Small intestine (tissue), 7 donors: Measurements from ENCODE around the gene TMEM233. TPM values are rescaled to one million over a fixed set of nuclear protein-coding genes. Genes with fewer than 3 reads are reported as not detected.
A peak's percentile ranks its signal among the peaks of the same experiment; 100 is the strongest.

ENCODE experiments used
- DNase-seq, 2 donors: peaks; one replicate each; pipeline versions ENCODE4 v3.0.0 to v3.0.0-alpha.2; 2013
- FAIRE-seq: peaks from 2 replicates; lab custom pipeline; 2012; peaks lifted over from hg19 to GRCh38; lab: Jason Lieb, UNC
- H3K27ac ChIP-seq, 3 donors: one replicate each; pipeline ENCODE4 v1.5.1; 2013; ENCODE audit warnings: low read length in 2 of 3, mild to moderate bottlenecking in 2 of 3, control low read depth in 1 of 3, inconsistent platforms in 1 of 3, low read depth in 1 of 3, moderate library complexity in 1 of 3
- H3K27me3 ChIP-seq, 3 donors: one replicate each; pipeline ENCODE4 v1.6.1; 2013; ENCODE audit warnings: low read length in 3 of 3, inconsistent platforms in 1 of 3; ENCODE audit not compliant: control insufficient read depth in 3 of 3, insufficient read depth in 3 of 3
- H3K36me3 ChIP-seq, 3 donors: one replicate each; pipeline ENCODE4 v1.6.1; 2013; ENCODE audit warnings: low read length in 3 of 3, inconsistent platforms in 1 of 3, low read depth in 1 of 3, mild to moderate bottlenecking in 1 of 3, moderate library complexity in 1 of 3; ENCODE audit not compliant: control insufficient read depth in 3 of 3, insufficient read depth in 2 of 3
- H3K4me1 ChIP-seq, 3 donors: one replicate each; pipeline ENCODE4 v1.6.1; 2013; ENCODE audit warnings: low read length in 2 of 3, inconsistent platforms in 1 of 3, low read depth in 1 of 3, mild to moderate bottlenecking in 1 of 3, moderate library complexity in 1 of 3; ENCODE audit not compliant: control insufficient read depth in 3 of 3, insufficient read depth in 2 of 3
- H3K4me3 ChIP-seq, 3 donors: one replicate each; pipeline ENCODE4 v1.5.1; 2013; ENCODE audit warnings: low read length in 3 of 3, control low read depth in 1 of 3, inconsistent platforms in 1 of 3, low read depth in 1 of 3, mild to moderate bottlenecking in 1 of 3, moderate library complexity in 1 of 3
- H3K9me3 ChIP-seq, 2 donors: one replicate each; pipeline ENCODE4 v1.6.1; 2013; ENCODE audit warnings: low read depth in 1 of 2, low read length in 1 of 2; ENCODE audit not compliant: control insufficient read depth in 2 of 2, insufficient read depth in 1 of 2
- WGBS, 3 donors: extraction: QIAGEN DNeasy Blood & Tissue Kit; methylation state at CpG; one replicate each; pipeline ENCODE4 v1.1.7; 2013; 5-methylcytosine and 5-hydroxymethylcytosine counted together
- polyA plus RNA-seq, 4 donors: library from polyadenylated mRNA; stranded (reverse) in 3 of 4; unstranded in 1 of 4; fragments of 200-250 nt in 3 of 4; fragments of 120-200 nt in 1 of 4; gene quantifications; one replicate each; pipeline versions ENCODE4 v1.2.1 to v1.2.3, GENCODE V29; 2013
- donor health status: healthy with polysubstance abuse.
- donor health status: control.
- donor health status: control.
- donor health status: Bipolar disorder and iron deficiency.
- donor health status: healthy.

TMEM233 gene
- polyA plus RNA-seq, 4 donors, result 0.18 to 0.58 TPM; not detected in 2

- peaks cover 0 to 28% (median 20%) of the 10 kb centered on the region in 3 donors for H3K4me1 ChIP-seq
- DNase-seq (no peak), FAIRE-seq (no peak)
- peak overlapping the region in 1 of 3 donors; percentile 80 for H3K27ac ChIP-seq
- no peaks in the 10 kb centered on the region for H3K27me3 ChIP-seq
- H3K4me3 ChIP-seq, result no peak overlapping the region
- 82 to 93% (median 90%) methylated on average over 4 of the region's 4 CpGs for WGBS, 3 donors
- no peaks in the 10 kb centered on the region for H3K9me3 ChIP-seq
- peaks cover 22 to 68% (median 45%) of the 10 kb centered on the region in 3 donors for H3K36me3 ChIP-seq
Observed at GRCh38 chr12:119674560-119674959, 81.0 kb downstream of the TMEM233 start.

- no peak for FAIRE-seq
- Histone ChIP-seq H3K27ac (peak overlapping the region in 1 of 3 donors; percentile 32), H3K36me3 (peaks cover 22 to 81% (median 54%) of the 10 kb centered on the region in 3 donors)
Observed at GRCh38 chr12:119676022-119676421, 82.4 kb downstream of the TMEM233 start.

GRCh38 chr12:119676573-119676972 lies 83.0 kb downstream of the TMEM233 start:
- no peaks in the 10 kb centered on the region for H3K9me3 ChIP-seq
- no peak overlapping the region for H3K4me3 ChIP-seq
- FAIRE-seq (no peak), DNase-seq (no peak)
- H3K4me1 ChIP-seq, result peaks cover 0 to 31% (median 22%) of the 10 kb centered on the region in 3 donors
- no peak overlapping the region for H3K27ac ChIP-seq
- no peaks in the 10 kb centered on the region for H3K27me3 ChIP-seq
- WGBS, 3 donors, result 92 to 95% (median 94%) methylated on average over 13 of the region's 13 CpGs
- peaks cover 22 to 84% (median 54%) of the 10 kb centered on the region in 3 donors for H3K36me3 ChIP-seq

More at GRCh38 chr12:119676022-119676421, 82.4 kb downstream of the TMEM233 start:
- Histone ChIP-seq H3K27me3 (no peaks in the 10 kb centered on the region), H3K4me3 (no peak overlapping the region), H3K4me1 (peaks cover 0 to 30% (median 19%) of the 10 kb centered on the region in 3 donors), H3K9me3 (no peaks in the 10 kb centered on the region)
- WGBS, 3 donors, result 84 to 90% (median 87%) methylated on average over 9 of the region's 9 CpGs
- DNase-seq, result no peak

- no peak overlapping the region for H3K27ac ChIP-seq
- no peaks in the 10 kb centered on the region for H3K27me3 ChIP-seq
- peaks cover 20 to 77% (median 46%) of the 10 kb centered on the region in 3 donors for H3K36me3 ChIP-seq
- no peaks in the 10 kb centered on the region for H3K9me3 ChIP-seq
- WGBS, 3 donors, result 87 to 95% (median 90%) methylated on average over 7 of the region's 7 CpGs
- FAIRE-seq, result no peak
- peaks cover 9 to 50% (median 13%) of the 10 kb centered on the region in 3 donors for H3K4me1 ChIP-seq
- no peak overlapping the region for H3K4me3 ChIP-seq
- no peak for DNase-seq
Observed at GRCh38 chr12:119678459-119678858, 84.9 kb downstream of the TMEM233 start.

- peaks cover 8 to 55% (median 12%) of the 10 kb centered on the region in 3 donors for H3K4me1 ChIP-seq
- no peak overlapping the region for H3K4me3 ChIP-seq
- H3K36me3 ChIP-seq, result peaks cover 17 to 71% (median 43%) of the 10 kb centered on the region in 3 donors
- H3K27ac ChIP-seq, result peak overlapping the region in 2 of 3 donors; percentile 56 to 88
- WGBS, 3 donors, result 89 to 97% (median 92%) methylated on average over 5 of the region's 5 CpGs
- DNase-seq, result no peak
- H3K27me3 ChIP-seq, result no peaks in the 10 kb centered on the region
- H3K9me3 ChIP-seq, result no peaks in the 10 kb centered on the region
- FAIRE-seq, result no peak
Observed at GRCh38 chr12:119679081-119679480, 85.5 kb downstream of the TMEM233 start.

- FAIRE-seq, result no peak
- H3K36me3 ChIP-seq, result peaks cover 17 to 67% (median 39%) of the 10 kb centered on the region in 3 donors
Observed at GRCh38 chr12:119679490-119679889, 85.9 kb downstream of the TMEM233 start.

GRCh38 chr12:119681111-119681510 lies 87.5 kb downstream of the TMEM233 start:
- 9 to 72% (median 49%) methylated on average over 8 of the region's 8 CpGs for WGBS, 3 donors
- peak; percentile 86 to 89 for DNase-seq
- Histone ChIP-seq H3K9me3 (no peaks in the 10 kb centered on the region), H3K27ac (peak overlapping the region; percentile 47 to 88 (median 72)), H3K27me3 (no peaks in the 10 kb centered on the region), H3K4me1 (peaks cover 7 to 73% (median 16%) of the 10 kb centered on the region in 3 donors), H3K4me3 (no peak overlapping the region), H3K36me3 (peaks cover 10 to 54% (median 30%) of the 10 kb centered on the region in 3 donors)
- no peak for FAIRE-seq

More at GRCh38 chr12:119679490-119679889, 85.9 kb downstream of the TMEM233 start:
- Histone ChIP-seq H3K27ac (peak overlapping the region in 2 of 3 donors; percentile 56 to 88), H3K4me1 (peaks cover 7 to 59% (median 13%) of the 10 kb centered on the region in 3 donors), H3K9me3 (no peaks in the 10 kb centered on the region), H3K4me3 (no peak overlapping the region), H3K27me3 (no peaks in the 10 kb centered on the region)
- WGBS, 3 donors, result 80 to 89% (median 83%) methylated on average over 10 of the region's 10 CpGs
- no peak for DNase-seq

GRCh38 chr12:119681728-119682638 lies 88.4 kb downstream of the TMEM233 start:
- H3K27me3 ChIP-seq, result no peaks in the 10 kb centered on the region
- DNase-seq (peak; percentile 39 to 48), FAIRE-seq (no peak)
- no peak overlapping the region for H3K4me3 ChIP-seq
- 75 to 79% (median 77%) methylated on average over 9 of the region's 9 CpGs for WGBS, 3 donors
- peaks cover 7 to 81% (median 16%) of the 10 kb centered on the region in 3 donors for H3K4me1 ChIP-seq
- no peaks in the 10 kb centered on the region for H3K9me3 ChIP-seq
- H3K27ac ChIP-seq, result peak overlapping the region; percentile 72 to 88 (median 86)
- peaks cover 8 to 54% (median 29%) of the 10 kb centered on the region in 3 donors for H3K36me3 ChIP-seq
